GM23248 (cell line): Measurements from ENCODE around the gene COG1. TPM values are rescaled to one million over a fixed set of nuclear protein-coding genes. Genes with fewer than 3 reads are reported as not detected.

Experiments
- DNase-seq: peaks from one replicate; pipeline ENCODE4 v3.0.0-alpha.2; 2015
- H2AFZ ChIP-seq: fragments of 200-600 bp; sonication (generic); 2 replicates; pipeline ENCODE4 v1.6.1; 2016; ENCODE audit warnings: antibody characterized with exemption
- H3F3A ChIP-seq: fragments of 200-600 bp; sonication (generic); 2 replicates; pipeline ENCODE4 v1.6.1; 2016; ENCODE audit warnings: mild to moderate bottlenecking, antibody characterized with exemption, mixed run types; ENCODE audit not compliant: insufficient read depth
- H3K27ac ChIP-seq: fragments of 200-600 bp; sonication (generic); 2 replicates; pipeline ENCODE4 v1.5.1; 2016; ENCODE audit warnings: mild to moderate bottlenecking
- H3K27me3 ChIP-seq: fragments of 200-600 bp; sonication (generic); replicated peaks from 2 replicates; pipeline ENCODE4 v1.6.1; 2016; ENCODE audit warnings: mild to moderate bottlenecking; ENCODE audit not compliant: insufficient read depth
- H3K36me3 ChIP-seq: fragments of 200-600 bp; sonication (generic); 2 replicates; pipeline ENCODE4 v1.6.1; 2016; ENCODE audit warnings: low read depth, mild to moderate bottlenecking
- H3K4me1 ChIP-seq: fragments of 200-600 bp; sonication (generic); 2 replicates; pipeline ENCODE4 v1.6.1; 2016; ENCODE audit warnings: mild to moderate bottlenecking; ENCODE audit not compliant: insufficient read depth
- H3K4me2 ChIP-seq: fragments of 200-600 bp; sonication (generic); one replicate; pipeline ENCODE4 v1.6.1; 2016; ENCODE audit warnings: mild to moderate bottlenecking; ENCODE audit not compliant: unreplicated experiment
- H3K4me3 ChIP-seq: fragments of 200-600 bp; sonication (generic); 2 replicates; pipeline ENCODE4 v1.5.1; 2016; ENCODE audit warnings: mild to moderate bottlenecking
- H3K79me2 ChIP-seq: fragments of 200-600 bp; sonication (generic); 2 replicates; pipeline ENCODE4 v1.6.1; 2016; ENCODE audit warnings: mild to moderate bottlenecking; ENCODE audit not compliant: insufficient read depth
- H3K9ac ChIP-seq: fragments of 200-600 bp; sonication (generic); 2 replicates; pipeline ENCODE4 v1.6.1; 2016; ENCODE audit warnings: mild to moderate bottlenecking
- H3K9me2 ChIP-seq: fragments of 200-600 bp; sonication (generic); 2 replicates; pipeline ENCODE4 v1.6.1; 2016; ENCODE audit warnings: mixed run types, mild to moderate bottlenecking, moderate library complexity; ENCODE audit not compliant: insufficient read depth
- H3K9me3 ChIP-seq: fragments of 200-600 bp; sonication (generic); one replicate; pipeline ENCODE4 v1.6.1; 2017; ENCODE audit warnings: low read depth
- H4K20me1 ChIP-seq: fragments of 200-600 bp; sonication (generic); 2 replicates; pipeline ENCODE4 v1.6.0; 2016; ENCODE audit not compliant: insufficient read depth
- EZH2 ChIP-seq: fragments of 200-600 bp; sonication (generic); IDR thresholded peaks from 2 replicates; pipeline ENCODE4 v1.6.1; 2018; ENCODE audit warnings: antibody characterized with exemption, mild to moderate bottlenecking; ENCODE audit not compliant: insufficient read depth, poor library complexity, severe bottlenecking
- EZH2phosphoT487 ChIP-seq: fragments of 200-600 bp; sonication (generic); IDR thresholded peaks from 2 replicates; pipeline ENCODE4 v1.6.1; 2018; ENCODE audit warnings: antibody characterized with exemption, moderate library complexity, mild to moderate bottlenecking, low read depth; ENCODE audit not compliant: insufficient read depth
- WGBS, 2 experiments: methylation state at CpG; one replicate each; pipeline ENCODE4 v1.1.6; 2015 to 2017; ENCODE audit warnings: low lambda C conversion rate in 2 of 2, low coverage in 1 of 2; ENCODE audit errors: missing lambda C conversion rate in 2 of 2; 5-methylcytosine and 5-hydroxymethylcytosine counted together
- in situ Hi-C: fragments of 300-500 bp; cut with MboI; formaldehyde crosslinking; loops from 2 replicates; pipeline ENCODE4 v1.15.0; 2020
- polyA plus RNA-seq: library from polyadenylated mRNA; unstranded; fragments of >200 nt; fragmentation: Nextera tagmentation; extraction: Ambion mirVana; gene quantifications from 2 replicates; pipeline ENCODE4 v1.2.1, GENCODE V29; 2016
- total RNA-seq: library from RNA; depleted of rRNA; stranded (reverse); fragments of >200 nt; shearing (Covaris generic); gene quantifications from 2 replicates; pipeline ENCODE4 v1.2.3, GENCODE V29; 2014

COG1 gene
- total and polyA plus RNA-seq, 2 experiments from 2014 or later = 20.2 to 31.8 TPM

DNA sequence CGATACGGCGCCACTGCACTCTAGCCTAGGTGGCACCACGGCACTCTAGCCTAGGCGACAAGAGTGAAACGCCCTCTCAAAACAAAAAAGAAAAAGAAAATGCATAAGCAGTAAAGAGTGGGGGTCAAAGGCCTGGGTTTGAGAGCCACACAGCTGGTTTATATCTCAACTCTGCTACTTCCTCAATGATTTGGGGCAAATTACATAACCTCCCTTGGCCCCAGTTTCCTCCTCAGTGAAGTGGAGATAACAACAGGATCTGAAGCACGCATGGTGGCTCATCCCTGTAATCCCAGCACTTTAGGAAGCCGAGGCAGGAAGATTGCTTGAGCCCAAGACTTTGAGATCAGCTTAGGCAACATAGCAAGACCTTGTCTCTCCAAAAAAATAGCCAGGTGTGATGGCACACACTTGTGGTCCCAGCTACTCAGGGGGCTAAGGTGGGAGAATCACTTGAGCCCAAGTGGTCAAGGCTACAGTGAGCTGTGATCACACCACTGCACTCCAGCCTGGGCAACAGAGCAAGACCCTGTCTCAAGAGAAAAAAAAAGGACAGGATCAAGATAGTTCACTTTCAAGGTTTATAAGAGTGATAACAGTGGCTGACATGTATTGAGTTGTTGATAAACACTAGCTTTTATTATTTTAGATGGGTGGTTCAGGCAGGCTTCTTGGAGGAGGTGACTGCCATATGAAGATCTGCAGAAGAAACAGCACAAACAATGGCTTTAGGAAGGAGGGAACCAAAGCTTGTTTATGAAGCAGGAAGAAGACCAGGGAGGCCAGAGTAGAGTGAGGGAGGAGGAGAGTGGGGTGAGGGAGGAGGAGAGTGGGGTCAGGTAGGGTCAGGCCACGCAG is 8.5 kb upstream of the COG1 start:
- in situ Hi-C loops = loop anchor here (10.0 kb wide), 2 partner anchors 450 to 620 kb away; no protein-coding TSS in a partner anchor
- H3K79me2 ChIP-seq = no peaks in the 10 kb centered on the region
- H3K4me2 ChIP-seq = no peak overlapping the region
- H3F3A ChIP-seq = no peaks in the 10 kb centered on the region
- no peaks in the 10 kb centered on the region for H3K27me3 ChIP-seq
- no peak for DNase-seq
- no peak overlapping the region for H2AFZ ChIP-seq
- 80 to 83% methylated on average over 9 of the region's 9 CpGs for WGBS, 2 experiments
- TF ChIP-seq EZH2 = no peak
- TF ChIP-seq EZH2phosphoT487 = no peak
- H3K36me3 ChIP-seq = no peaks in the 10 kb centered on the region
- H3K4me3 ChIP-seq = no peak overlapping the region
- no peaks in the 10 kb centered on the region for H3K4me1 ChIP-seq
- H3K27ac ChIP-seq = no peak overlapping the region
- H3K9me2 ChIP-seq = no peaks in the 10 kb centered on the region
- no peaks in the 10 kb centered on the region for H3K9me3 ChIP-seq
- no peaks in the 10 kb centered on the region for H4K20me1 ChIP-seq
- no peak overlapping the region for H3K9ac ChIP-seq

DNA sequence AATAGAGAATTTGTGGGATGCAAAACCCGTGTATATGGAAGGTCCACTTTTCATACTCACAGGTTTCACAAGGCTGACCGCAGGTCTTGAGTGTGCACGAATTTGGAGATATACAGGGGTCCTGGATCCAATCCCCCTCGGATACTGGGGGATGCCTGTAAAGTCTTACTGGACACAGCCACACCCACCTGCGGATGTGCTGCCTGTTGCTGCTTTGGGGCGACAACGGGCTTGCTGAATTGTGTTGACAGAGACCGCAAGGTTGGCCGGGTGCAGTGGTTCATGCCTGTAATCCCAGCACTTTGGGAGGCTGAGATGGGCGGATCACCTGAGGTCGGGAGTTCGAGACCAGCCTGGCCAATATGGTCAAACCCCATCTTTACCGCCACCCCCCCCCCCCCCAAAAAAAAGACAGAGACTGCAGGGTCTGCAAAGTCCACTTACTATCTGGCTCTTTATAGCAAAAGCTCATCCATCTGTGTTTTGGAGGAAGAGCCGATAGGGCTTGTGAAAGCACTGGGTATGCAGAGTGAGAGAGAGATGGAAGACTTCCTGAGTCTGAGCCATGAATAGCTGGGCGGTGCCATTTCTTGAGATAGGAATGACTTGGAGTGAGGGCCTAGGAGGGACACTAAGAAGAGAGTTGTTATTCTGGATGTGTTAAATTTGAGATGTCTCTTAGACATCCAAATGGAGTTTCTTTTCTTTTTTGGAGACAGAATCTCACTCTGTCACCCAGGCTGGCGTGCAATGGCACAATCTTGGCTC is 6.4 kb upstream of the COG1 start:
- no peaks in the 10 kb centered on the region for H3K36me3 ChIP-seq
- H3K4me3 ChIP-seq = no peak overlapping the region
- H3K9ac ChIP-seq = no peak overlapping the region
- no peaks in the 10 kb centered on the region for H4K20me1 ChIP-seq
- H3K27ac ChIP-seq = no peak overlapping the region
- DNase-seq = no peak
- no peaks in the 10 kb centered on the region for H3F3A ChIP-seq
- H3K9me2 ChIP-seq = no peaks in the 10 kb centered on the region
- no peak overlapping the region for H2AFZ ChIP-seq
- H3K4me2 ChIP-seq = no peak overlapping the region
- TF ChIP-seq EZH2 = no peak
- TF ChIP-seq EZH2phosphoT487 = no peak
- H3K79me2 ChIP-seq = no peaks in the 10 kb centered on the region
- in situ Hi-C loops = loop anchor here (10.0 kb wide), 2 partner anchors 452 to 622 kb away; no protein-coding TSS in a partner anchor
- no peaks in the 10 kb centered on the region for H3K9me3 ChIP-seq
- WGBS, 2 experiments = 90 to 92% methylated on average over 16 of the region's 16 CpGs
- H3K4me1 ChIP-seq = no peaks in the 10 kb centered on the region
- H3K27me3 ChIP-seq = no peaks in the 10 kb centered on the region

DNA sequence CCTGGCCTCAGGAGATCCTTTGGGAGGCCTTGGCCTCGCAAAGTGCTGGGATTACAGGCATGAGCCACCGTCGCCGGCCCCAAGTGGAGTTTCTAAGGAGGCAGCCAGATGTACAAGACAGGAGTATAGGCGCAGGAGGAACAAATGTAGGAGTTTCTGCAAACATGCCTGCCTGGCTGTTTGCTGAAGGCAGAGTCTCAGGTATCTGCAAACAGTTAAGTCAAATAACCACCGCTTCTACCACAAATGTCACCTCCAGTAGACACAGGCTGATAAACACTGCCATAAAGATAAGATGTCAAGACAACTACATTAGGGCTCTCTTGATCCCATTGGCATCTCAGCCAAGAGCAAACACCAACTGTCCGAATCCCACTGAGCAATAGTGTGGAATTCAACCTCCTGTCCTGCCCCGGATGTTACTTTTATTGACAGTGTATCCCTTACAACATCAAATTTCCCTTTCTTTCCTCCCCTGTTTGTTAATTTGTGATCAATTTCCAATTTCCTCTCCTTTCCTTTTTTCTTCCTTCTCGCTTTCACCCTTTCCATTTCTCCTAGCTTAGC is 5.6 kb upstream of the COG1 start:
- Histone ChIP-seq H3K4me1 (no peaks in the 10 kb centered on the region; the same call in 1 of the 2 replicates), H3K27ac (no peak overlapping the region), H4K20me1 (no peaks in the 10 kb centered on the region), H3K9me3 (no peaks in the 10 kb centered on the region), H3K9ac (no peak overlapping the region), H3F3A (no peaks in the 10 kb centered on the region), H3K36me3 (no peaks in the 10 kb centered on the region), H3K4me2 (no peak overlapping the region), H3K4me3 (no peak overlapping the region), H3K27me3 (no peaks in the 10 kb centered on the region), H2AFZ (no peak overlapping the region), H3K9me2 (no peaks in the 10 kb centered on the region), H3K79me2 (no peaks in the 10 kb centered on the region)
- DNase-seq = no peak
- WGBS, 2 experiments = 79 to 80% methylated on average over 9 of the region's 9 CpGs
- in situ Hi-C loops = loop anchor here (10.0 kb wide), 2 partner anchors 452 to 622 kb away; no protein-coding TSS in a partner anchor
- TF ChIP-seq EZH2phosphoT487 = no peak
- no peak for TF ChIP-seq EZH2

DNA sequence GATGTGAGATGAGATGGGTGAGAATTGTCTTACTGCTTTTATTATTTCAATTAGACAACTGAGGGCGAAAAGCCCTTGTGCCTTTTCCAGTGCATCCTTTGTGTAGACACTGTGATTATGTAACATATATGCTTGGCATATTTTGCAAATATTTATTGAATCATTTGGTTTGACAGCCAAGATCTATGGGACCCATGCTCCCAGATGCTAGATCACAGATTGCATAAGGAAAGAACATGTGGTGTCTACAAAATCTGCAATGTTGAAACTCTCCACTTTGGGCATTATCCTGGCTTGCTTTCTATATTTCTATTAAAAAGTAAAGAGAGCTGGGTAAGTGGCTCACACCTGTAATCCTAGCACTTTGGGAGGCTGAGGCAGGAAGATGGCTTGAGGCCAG is 4.8 kb upstream of the COG1 start:
- H3K9ac ChIP-seq = no peak overlapping the region
- no peaks in the 10 kb centered on the region for H3K36me3 ChIP-seq
- no peaks in the 10 kb centered on the region for H4K20me1 ChIP-seq
- no peak overlapping the region for H2AFZ ChIP-seq
- H3K9me3 ChIP-seq = no peaks in the 10 kb centered on the region
- no peak for DNase-seq
- H3K4me3 ChIP-seq = no peak overlapping the region
- WGBS, 2 experiments = 94 to 97% methylated on average over 1 of the region's 1 CpG
- H3K9me2 ChIP-seq = no peaks in the 10 kb centered on the region
- H3K79me2 ChIP-seq = peaks cover under 1% of the 10 kb centered on the region; the same call in 1 of the 2 replicates
- no peaks in the 10 kb centered on the region for H3K27me3 ChIP-seq
- no peaks in the 10 kb centered on the region for H3F3A ChIP-seq
- H3K27ac ChIP-seq = no peak overlapping the region
- H3K4me1 ChIP-seq = no peaks in the 10 kb centered on the region; the same call in 1 of the 2 replicates
- in situ Hi-C loops = loop anchor here (10.0 kb wide), 2 partner anchors 453 to 623 kb away; no protein-coding TSS in a partner anchor
- no peak overlapping the region for H3K4me2 ChIP-seq
- TF ChIP-seq EZH2 (no peak), EZH2phosphoT487 (no peak)
